Fibroblast of lung (primary cell): ENCODE data around the gene CTSW.

Source experiments
- CTCF ChIP-seq, 2 donors: IDR thresholded peaks in 1 of 2; conservative IDR thresholded peaks in 1 of 2; 1 replicate in 1 of 2; 2 replicates in 1 of 2; pipeline ENCODE4 v1.5.1; 2011 to 2012; ENCODE audit warnings: low read length in 2 of 2, control low read depth in 1 of 2, inconsistent platforms in 1 of 2, low read depth in 1 of 2, mild to moderate bottlenecking in 1 of 2
- EZH2 ChIP-seq: IDR thresholded peaks from 2 replicates; pipeline ENCODE4 v1.5.1; 2012; ENCODE audit warnings: low read length, control low read depth, mild to moderate bottlenecking; ENCODE audit errors: missing control alignments

GRCh38 chr11:65918211-65919140 lies 38.8 kb downstream of the CTSW start, which contains the start of gene C11orf68:
- no peak for TF ChIP-seq EZH2
- no peak for TF ChIP-seq CTCF (conservative IDR thresholded peaks at IDR 0.05 in 1 of 2, IDR thresholded peaks at IDR 0.05 in 1 of 2; ENCODE audit: low read depth in 1 of 2, low read length in 2 of 2)
